ENCODE data around the gene HK3. TPM values are rescaled to one million over a fixed set of nuclear protein-coding genes. Genes with fewer than 3 reads are reported as not detected.

The HK3 gene
- total and polyA plus RNA-seq, 9 of the 15 experiments (the other 6 are each of a cell fraction or from before 2014, with no cell fraction given): 0.16 TPM; not detected in 8

DNA sequence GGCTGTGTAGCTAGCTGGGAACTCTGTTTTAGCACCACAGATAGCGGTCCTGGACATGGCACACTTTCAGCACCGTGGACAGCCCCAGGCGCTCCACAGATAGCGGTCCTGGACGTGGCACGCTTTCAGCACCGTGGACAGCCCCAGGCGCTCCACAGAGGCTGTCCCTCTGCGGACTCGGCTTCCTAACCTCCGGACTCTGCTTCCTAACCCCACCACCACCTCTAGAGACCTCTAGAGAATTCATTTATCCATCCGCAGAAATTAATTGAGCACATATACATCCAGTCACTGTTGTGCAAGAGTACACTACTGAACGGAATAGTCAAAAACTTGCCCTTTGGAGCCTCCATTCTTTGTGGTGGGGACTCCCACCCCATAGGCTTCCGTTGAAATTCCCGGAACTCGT, 61.4 kb downstream of the HK3 start (continued):
- TF ChIP-seq, protein P1, sequence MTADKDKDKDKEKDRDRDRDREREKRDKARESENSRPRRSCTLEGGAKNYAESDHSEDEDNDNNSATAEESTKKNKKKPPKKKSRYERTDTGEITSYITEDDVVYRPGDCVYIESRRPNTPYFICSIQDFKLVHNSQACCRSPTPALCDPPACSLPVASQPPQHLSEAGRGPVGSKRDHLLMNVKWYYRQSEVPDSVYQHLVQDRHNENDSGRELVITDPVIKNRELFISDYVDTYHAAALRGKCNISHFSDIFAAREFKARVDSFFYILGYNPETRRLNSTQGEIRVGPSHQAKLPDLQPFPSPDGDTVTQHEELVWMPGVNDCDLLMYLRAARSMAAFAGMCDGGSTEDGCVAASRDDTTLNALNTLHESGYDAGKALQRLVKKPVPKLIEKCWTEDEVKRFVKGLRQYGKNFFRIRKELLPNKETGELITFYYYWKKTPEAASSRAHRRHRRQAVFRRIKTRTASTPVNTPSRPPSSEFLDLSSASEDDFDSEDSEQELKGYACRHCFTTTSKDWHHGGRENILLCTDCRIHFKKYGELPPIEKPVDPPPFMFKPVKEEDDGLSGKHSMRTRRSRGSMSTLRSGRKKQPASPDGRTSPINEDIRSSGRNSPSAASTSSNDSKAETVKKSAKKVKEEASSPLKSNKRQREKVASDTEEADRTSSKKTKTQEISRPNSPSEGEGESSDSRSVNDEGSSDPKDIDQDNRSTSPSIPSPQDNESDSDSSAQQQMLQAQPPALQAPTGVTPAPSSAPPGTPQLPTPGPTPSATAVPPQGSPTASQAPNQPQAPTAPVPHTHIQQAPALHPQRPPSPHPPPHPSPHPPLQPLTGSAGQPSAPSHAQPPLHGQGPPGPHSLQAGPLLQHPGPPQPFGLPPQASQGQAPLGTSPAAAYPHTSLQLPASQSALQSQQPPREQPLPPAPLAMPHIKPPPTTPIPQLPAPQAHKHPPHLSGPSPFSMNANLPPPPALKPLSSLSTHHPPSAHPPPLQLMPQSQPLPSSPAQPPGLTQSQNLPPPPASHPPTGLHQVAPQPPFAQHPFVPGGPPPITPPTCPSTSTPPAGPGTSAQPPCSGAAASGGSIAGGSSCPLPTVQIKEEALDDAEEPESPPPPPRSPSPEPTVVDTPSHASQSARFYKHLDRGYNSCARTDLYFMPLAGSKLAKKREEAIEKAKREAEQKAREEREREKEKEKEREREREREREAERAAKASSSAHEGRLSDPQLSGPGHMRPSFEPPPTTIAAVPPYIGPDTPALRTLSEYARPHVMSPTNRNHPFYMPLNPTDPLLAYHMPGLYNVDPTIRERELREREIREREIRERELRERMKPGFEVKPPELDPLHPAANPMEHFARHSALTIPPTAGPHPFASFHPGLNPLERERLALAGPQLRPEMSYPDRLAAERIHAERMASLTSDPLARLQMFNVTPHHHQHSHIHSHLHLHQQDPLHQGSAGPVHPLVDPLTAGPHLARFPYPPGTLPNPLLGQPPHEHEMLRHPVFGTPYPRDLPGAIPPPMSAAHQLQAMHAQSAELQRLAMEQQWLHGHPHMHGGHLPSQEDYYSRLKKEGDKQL (CRISPR knock-in tag; IDR thresholded peaks at IDR 0.05; ENCODE audit: borderline replicate concordance): peak; percentile 99
- TF ChIP-seq FOXJ2 (tag; IDR thresholded peaks at IDR 0.05) (peak; percentile 66; the same call in 1 of the 2 replicates), ZNF780A (CRISPR knock-in tag; IDR thresholded peaks at IDR 0.05) (no peak), ZNF766 (CRISPR knock-in tag; conservative IDR thresholded peaks at IDR 0.05) (peak; percentile 99), CREB1 (IDR thresholded peaks at IDR 0.05) (0 out of 2 replicates have a peak, but pooled peaks have one; percentile 45), CREB1 (CRISPR knock-in tag; IDR thresholded peaks at IDR 0.05) (peak; percentile 93), ZNF263 (CRISPR knock-in tag; IDR thresholded peaks at IDR 0.05; ENCODE audit: borderline replicate concordance) (peak; percentile 96), ZNF57 (CRISPR knock-in tag; IDR thresholded peaks at IDR 0.05) (no peak), KAT7 (CRISPR knock-in tag; IDR thresholded peaks at IDR 0.05; ENCODE audit: borderline replicate concordance) (peak; percentile 99), SNIP1 (IDR thresholded peaks at IDR 0.05; ENCODE audit: low read depth) (no peak), RFX1 (IDR thresholded peaks at IDR 0.05) (no peak), MECOM (CRISPR knock-in tag; IDR thresholded peaks at IDR 0.05) (peak; percentile 90), NEUROD1 (IDR thresholded peaks at IDR 0.05; ENCODE audit: borderline replicate concordance, low read depth, low read length, partially characterized antibody) (no peak), FOXJ3 (CRISPR knock-in tag; IDR thresholded peaks at IDR 0.05) (peak; percentile 81), ZNF232 (CRISPR knock-in tag; IDR thresholded peaks at IDR 0.05) (peak; percentile 99), HDAC2 (IDR thresholded peaks at IDR 0.05) (peak; percentile 99), ZNF395 (CRISPR knock-in tag; IDR thresholded peaks at IDR 0.05) (peak; percentile 99), FOXM1 (IDR thresholded peaks at IDR 0.05; ENCODE audit: low read depth) (no peak), FOXM1 (CRISPR knock-in tag; IDR thresholded peaks at IDR 0.05; ENCODE audit: low read depth) (peak; percentile 99), RUNX1 (IDR thresholded peaks at IDR 0.05; ENCODE audit: low read depth) (no peak), GATA2 (CRISPR knock-in tag; IDR thresholded peaks at IDR 0.05) (peak; percentile 72), RBM14 (IDR thresholded peaks at IDR 0.05; ENCODE audit: borderline replicate concordance, insufficient read depth, low read depth, low read length) (no peak)
- TF ChIP-seq, protein P2, sequence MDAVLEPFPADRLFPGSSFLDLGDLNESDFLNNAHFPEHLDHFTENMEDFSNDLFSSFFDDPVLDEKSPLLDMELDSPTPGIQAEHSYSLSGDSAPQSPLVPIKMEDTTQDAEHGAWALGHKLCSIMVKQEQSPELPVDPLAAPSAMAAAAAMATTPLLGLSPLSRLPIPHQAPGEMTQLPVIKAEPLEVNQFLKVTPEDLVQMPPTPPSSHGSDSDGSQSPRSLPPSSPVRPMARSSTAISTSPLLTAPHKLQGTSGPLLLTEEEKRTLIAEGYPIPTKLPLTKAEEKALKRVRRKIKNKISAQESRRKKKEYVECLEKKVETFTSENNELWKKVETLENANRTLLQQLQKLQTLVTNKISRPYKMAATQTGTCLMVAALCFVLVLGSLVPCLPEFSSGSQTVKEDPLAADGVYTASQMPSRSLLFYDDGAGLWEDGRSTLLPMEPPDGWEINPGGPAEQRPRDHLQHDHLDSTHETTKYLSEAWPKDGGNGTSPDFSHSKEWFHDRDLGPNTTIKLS (IDR thresholded peaks at IDR 0.05; ENCODE audit: borderline replicate concordance, low read depth): 0 out of 2 replicates have a peak, but pooled peaks have one; percentile 55

Data from K562 (cell line).